ENCODE data around the gene COPZ1. TPM values are rescaled to one million over a fixed set of nuclear protein-coding genes. Genes with fewer than 3 reads are reported as not detected.

COPZ1 gene
- total and polyA plus RNA-seq, 2 donors (not counting 3 experiments of a cell fraction or from before 2014, with no cell fraction given), result 143 to 174 TPM

DNA sequence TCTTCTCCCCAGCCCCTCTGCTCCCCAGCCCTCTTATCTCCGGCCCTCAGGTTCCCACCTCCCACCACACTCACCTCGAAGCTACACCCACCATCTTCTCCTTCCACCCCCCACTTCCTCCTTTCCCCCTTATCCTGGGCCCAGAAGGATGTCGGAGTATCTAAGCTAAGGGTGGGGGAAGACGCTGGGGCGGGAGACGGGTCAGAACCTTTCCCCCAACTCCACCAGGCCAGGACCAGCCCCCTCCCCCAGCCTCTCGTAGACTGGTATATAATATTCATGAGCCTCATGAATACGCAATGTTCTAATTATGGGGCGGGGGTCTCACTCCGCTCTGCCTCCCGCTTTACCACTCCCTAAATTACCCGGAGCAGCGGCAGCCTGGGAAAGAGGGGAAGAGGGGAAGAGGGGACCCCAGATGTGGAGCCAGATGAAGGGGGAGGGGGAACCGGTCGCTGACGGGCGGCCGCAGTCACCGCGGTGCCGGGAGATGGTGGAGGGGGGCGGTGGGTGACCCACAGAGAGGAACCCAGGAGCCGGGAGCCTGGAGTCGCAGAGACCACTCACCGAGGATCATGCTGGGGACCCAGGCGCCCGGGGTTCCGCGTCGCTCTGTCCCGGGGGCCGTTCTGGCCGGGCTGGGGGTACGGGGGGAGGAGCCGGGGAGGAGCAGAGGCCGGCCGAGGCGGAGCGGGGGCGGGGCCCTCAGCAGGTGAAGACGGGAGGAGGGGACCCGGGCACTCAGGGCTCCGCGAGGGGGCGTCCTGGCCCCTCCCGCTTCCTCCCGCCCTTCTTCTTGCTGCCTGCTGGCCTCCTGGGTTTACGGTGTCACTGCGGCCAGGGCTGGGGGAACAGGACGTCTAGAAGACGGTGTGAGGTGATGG lies 66.0 kb downstream of the COPZ1 start:
- Histone ChIP-seq H3K79me2 (ENCODE audit: control insufficient read depth, insufficient read depth, low read length) (no peaks in the 10 kb centered on the region), H3K4me2 (ENCODE audit: insufficient read depth, low read length) (no peak overlapping the region), H2AFZ (ENCODE audit: low read depth, low read length) (no peak overlapping the region), H3K9ac (replicated peaks; ENCODE audit: extremely low read depth, insufficient read depth, low read length) (no peak overlapping the region), H4K20me1 (replicated peaks; ENCODE audit: control insufficient read depth, extremely low read depth, insufficient read depth, low read length) (no peaks in the 10 kb centered on the region), H3K27me3 (ENCODE audit: control insufficient read depth in 2 of 2, insufficient read depth in 2 of 2, low read length in 2 of 2) (no peaks in the 10 kb centered on the region), H3K4me1 (ENCODE audit: control insufficient read depth, extremely low read depth, insufficient read depth, low read length) (no peaks in the 10 kb centered on the region), H3K9me3 (replicated peaks; ENCODE audit: control insufficient read depth, insufficient read depth, low read length) (no peaks in the 10 kb centered on the region), H3K27ac (ENCODE audit: insufficient read depth, low read depth, low read length) (no peak overlapping the region), H3K36me3 (ENCODE audit: control insufficient read depth in 2 of 2, extremely low read depth in 1 of 2, insufficient read depth in 2 of 2, low read length in 2 of 2) (peaks cover 19 to 22% of the 10 kb centered on the region in 2 experiments), H3K4me3 (replicated peaks in 1 of 3; ENCODE audit: insufficient read depth in 1 of 3, low read depth in 1 of 3, low read length in 3 of 3) (no peak overlapping the region), H3K9me1 (replicated peaks; ENCODE audit: control insufficient read depth, extremely low read depth, insufficient read depth, low read length) (no peaks in the 10 kb centered on the region)
- no TSS peak for BruUV-seq (replicated peaks)
- TF ChIP-seq GATA2 (IDR thresholded peaks at IDR 0.05; ENCODE audit: insufficient read depth, insufficient read length, low read depth, low read length) (no peak), POLR2A (IDR thresholded peaks at IDR 0.05; ENCODE audit: low read depth, low read length) (no peak), EZH2 (IDR thresholded peaks at IDR 0.05; ENCODE audit: borderline replicate concordance, low read depth, low read length, severe bottlenecking) (no peak), POLR2AphosphoS5 (IDR thresholded peaks at IDR 0.05; ENCODE audit: insufficient read depth, low read depth, low read length) (no peak), JUN (IDR thresholded peaks at IDR 0.05; ENCODE audit: borderline replicate concordance, insufficient read depth, insufficient read length, low read depth) (no peak), FOS (IDR thresholded peaks at IDR 0.05; ENCODE audit: borderline replicate concordance, insufficient read depth, low read length) (no peak), MYC (IDR thresholded peaks at IDR 0.05; ENCODE audit: low read depth, low read length) (no peak)
- TF ChIP-seq, protein P1, sequence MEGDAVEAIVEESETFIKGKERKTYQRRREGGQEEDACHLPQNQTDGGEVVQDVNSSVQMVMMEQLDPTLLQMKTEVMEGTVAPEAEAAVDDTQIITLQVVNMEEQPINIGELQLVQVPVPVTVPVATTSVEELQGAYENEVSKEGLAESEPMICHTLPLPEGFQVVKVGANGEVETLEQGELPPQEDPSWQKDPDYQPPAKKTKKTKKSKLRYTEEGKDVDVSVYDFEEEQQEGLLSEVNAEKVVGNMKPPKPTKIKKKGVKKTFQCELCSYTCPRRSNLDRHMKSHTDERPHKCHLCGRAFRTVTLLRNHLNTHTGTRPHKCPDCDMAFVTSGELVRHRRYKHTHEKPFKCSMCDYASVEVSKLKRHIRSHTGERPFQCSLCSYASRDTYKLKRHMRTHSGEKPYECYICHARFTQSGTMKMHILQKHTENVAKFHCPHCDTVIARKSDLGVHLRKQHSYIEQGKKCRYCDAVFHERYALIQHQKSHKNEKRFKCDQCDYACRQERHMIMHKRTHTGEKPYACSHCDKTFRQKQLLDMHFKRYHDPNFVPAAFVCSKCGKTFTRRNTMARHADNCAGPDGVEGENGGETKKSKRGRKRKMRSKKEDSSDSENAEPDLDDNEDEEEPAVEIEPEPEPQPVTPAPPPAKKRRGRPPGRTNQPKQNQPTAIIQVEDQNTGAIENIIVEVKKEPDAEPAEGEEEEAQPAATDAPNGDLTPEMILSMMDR (IDR thresholded peaks at IDR 0.05; ENCODE audit: extremely low read depth in 1 of 2, insufficient read depth in 1 of 2, low read depth in 1 of 2, low read length in 2 of 2), result no peak
- TF ChIP-seq, protein P2, sequence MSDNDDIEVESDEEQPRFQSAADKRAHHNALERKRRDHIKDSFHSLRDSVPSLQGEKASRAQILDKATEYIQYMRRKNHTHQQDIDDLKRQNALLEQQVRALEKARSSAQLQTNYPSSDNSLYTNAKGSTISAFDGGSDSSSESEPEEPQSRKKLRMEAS (IDR thresholded peaks at IDR 0.05; ENCODE audit: insufficient read depth, insufficient read length), result no peak
- dilution Hi-C loops (cut with MboI; ENCODE audit: extremely low pct_ligation_motif_present, low sequenced_read_pairs), result no loop called here
- CTCF ChIA-PET, result interaction anchor here (0.8 to 3.0 kb wide), 3 partner anchors 9 to 49 kb away, joined by 3 to 17 read pairs (median 13); no protein-coding TSS in a partner anchor
- POLR2A ChIA-PET, result no interaction called here
- intact Hi-C loops (cut with micrococcal nuclease), result no loop called here
- FAIRE-seq (no peak), DNase-seq (ENCODE audit: low read depth, low spot score) (no peak)

Measured in endothelial cell of umbilical vein (primary cell).